Retinal pigment epithelial cell (primary cell): ENCODE data around the gene CRYGN.
A peak's percentile ranks its signal among the peaks of the same experiment; 100 is the strongest.

Experiments
- DNase-seq: peaks from one replicate; pipeline ENCODE4 v3.0.0-alpha.2; 2010; ENCODE audit warnings: low read depth
- H3K4me3 ChIP-seq: 2 replicates; pipeline ENCODE4 v1.5.1; 2011; ENCODE audit warnings: mild to moderate bottlenecking, low read length, control low read depth, moderate library complexity
- CTCF ChIP-seq: conservative IDR thresholded peaks from 2 replicates; pipeline ENCODE4 v1.5.1; 2011; ENCODE audit warnings: low read depth, low read length, control low read depth, inconsistent platforms

The CRYGN gene, protein sequence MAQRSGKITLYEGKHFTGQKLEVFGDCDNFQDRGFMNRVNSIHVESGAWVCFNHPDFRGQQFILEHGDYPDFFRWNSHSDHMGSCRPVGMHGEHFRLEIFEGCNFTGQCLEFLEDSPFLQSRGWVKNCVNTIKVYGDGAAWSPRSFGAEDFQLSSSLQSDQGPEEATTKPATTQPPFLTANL

DNA sequence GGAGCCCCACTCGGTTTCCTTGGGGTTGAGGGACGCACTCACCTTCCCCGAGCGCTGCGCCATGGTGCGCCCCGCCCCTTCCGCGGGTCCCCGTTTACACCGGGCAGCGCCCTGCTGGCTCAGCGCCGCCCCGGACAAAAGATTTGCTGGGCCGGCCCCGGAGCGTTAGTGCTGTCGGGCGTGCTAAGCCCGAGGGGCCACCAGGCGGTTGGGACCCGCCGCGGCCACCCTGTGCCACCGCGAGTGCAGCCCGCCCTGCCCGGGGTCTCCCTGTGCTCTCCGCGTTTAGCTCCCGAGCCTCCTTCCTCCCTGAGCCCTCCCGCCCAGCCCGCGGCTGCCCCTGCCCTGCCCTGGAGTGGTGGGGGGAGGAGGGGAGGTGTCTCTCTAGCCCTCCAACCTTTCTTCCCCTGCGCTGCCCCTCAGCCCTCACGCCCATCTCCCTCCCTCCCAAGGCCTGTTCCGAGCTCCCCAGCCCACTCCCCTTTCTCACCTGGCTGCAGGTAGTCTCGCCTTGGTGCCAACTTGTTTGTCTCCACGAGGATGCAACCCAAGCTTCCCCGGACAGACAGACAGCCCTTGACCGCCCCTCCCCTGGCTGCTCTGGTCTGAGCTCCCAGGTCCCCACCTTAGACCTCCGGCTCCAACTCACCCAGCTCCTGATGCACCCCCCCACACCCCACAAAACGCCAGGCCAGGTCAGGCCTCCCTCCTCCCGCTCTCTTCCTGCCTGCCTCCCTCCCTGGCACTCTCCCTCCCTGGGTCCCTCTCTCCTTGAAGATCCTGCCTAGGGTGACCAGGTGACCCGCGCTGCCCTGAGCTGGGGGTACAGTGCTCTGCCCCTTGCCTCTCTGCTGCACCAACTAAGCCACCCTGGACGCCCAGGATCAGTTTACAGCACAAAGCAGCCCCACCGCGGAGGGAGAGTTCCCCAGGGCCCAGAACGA, at the start of gene CRYGN:
TSS of gene CRYGN (minus strand) at position 287 of the 944 bp plus-strand sequence. CDS start at position 63, 224 bp downstream.
- H3K4me3 ChIP-seq: peak within 1 kb of the TSS; percentile 45
- no peak for DNase-seq

GRCh38 chr7:151489498-151489897, 49.6 kb upstream of the CRYGN start:
- no peak for TF ChIP-seq CTCF
- no peak for DNase-seq
- no peak overlapping the region for H3K4me3 ChIP-seq

More for the DNA sequence above, at the start of gene CRYGN:
- no peak for TF ChIP-seq CTCF

GRCh38 chr7:151488096-151488495, 48.2 kb upstream of the CRYGN start:
- no peak overlapping the region for H3K4me3 ChIP-seq
- no peak for DNase-seq
- no peak for TF ChIP-seq CTCF

DNA sequence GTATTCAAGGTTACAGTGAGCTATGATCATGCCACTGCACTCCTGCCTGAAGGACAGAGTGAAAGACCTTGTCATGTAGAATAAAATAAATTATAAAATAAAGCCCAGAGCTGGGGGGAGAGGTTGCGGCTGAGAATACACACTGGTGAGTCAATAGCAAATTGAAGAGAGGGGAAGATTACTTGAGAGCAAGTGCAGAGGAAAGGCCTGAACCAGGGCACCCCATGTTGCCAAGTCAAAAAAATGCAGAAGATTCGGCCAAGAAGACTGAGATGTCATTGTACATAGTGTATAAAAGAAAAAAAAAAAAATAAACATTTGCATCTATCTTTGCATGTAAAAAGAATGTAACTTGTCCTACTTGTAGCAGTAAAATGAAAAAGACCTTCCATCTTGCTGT, 47.3 kb upstream of the CRYGN start:
- DNase-seq: no peak
- H3K4me3 ChIP-seq: no peak overlapping the region
- no peak for TF ChIP-seq CTCF

DNA sequence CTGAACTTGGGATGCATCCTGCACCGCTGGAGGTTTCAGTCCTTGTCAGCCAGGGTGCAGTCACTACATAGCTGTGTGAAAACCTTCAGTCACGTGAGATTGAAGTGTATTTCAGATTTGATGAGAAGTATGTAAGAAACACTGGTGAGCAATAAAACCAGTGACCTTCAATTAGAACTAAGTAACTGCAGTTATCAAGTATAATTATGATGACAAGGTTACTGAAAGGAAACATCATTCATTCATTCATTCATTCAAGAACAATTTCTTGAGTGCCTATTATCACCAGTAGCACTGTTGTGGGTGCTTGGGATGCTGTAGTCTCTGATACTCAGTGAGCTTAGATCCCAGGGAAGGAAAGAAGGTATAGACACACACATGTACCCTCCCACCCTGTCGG, 46.1 kb upstream of the CRYGN start:
- H3K4me3 ChIP-seq: no peak overlapping the region
- DNase-seq: no peak
- no peak for TF ChIP-seq CTCF

DNA sequence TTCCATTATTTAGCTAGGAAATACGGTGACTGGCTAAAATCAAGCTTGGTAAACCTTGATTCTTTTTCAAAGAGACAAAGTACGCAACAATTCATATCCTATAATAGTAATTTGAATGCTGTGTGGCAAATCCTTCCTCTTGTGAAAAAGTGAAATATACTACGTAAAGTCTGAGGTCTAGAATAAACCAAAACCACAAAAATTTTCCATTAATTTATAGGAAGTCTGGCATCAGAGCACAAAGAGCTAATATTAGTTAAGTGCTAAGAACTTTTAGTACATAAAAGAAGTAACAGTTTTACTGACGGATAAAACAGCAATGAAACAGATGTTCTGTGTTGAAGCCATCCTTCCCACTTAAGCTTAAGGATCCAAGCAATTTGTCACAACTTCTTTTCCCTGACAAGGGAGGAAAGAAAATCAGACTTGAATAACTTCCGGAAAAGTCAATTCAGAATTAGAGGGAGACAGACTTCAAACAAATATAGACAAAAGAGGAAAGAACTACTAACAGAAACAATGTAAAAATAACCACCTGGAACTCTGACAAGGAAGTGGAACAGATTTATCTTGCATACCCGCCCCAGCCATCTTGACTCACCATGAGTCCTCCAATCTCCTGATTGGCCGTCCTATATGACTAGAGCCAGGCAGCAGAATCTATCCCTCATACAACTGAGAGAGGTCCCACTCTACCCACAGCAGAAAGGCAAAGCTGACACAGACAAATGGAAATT, 45.2 kb upstream of the CRYGN start:
- DNase-seq: no peak
- no peak for TF ChIP-seq CTCF
- no peak overlapping the region for H3K4me3 ChIP-seq

DNA sequence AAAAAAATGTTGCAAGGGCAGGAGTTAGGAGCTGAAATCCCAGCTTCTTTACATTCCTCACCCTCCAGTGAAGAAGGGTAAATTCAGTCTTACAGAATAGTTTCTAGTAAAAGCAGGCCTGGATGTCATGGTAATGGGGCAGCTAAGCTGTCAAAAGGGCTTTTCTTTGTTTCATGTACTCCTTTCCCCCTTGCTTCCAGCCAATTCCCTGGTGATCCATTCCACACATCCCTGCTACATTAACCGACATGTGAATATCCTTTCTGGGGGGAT, 43.7 kb upstream of the CRYGN start:
- no peak overlapping the region for H3K4me3 ChIP-seq
- no peak for TF ChIP-seq CTCF
- no peak for DNase-seq
